ENCODE data around the gene ITM2C. TPM values are rescaled to one million over a fixed set of nuclear protein-coding genes. Genes with fewer than 3 reads are reported as not detected.

Gene ITM2C
- total RNA-seq, 1 experiment from 2014 or later, result 21.9 TPM

- Mint-ChIP-seq H3K4me1 (ENCODE audit: insufficient read depth, unreplicated experiment) (no peaks in the 10 kb centered on the region), H3K27ac (ENCODE audit: low read depth, unreplicated experiment) (no peak overlapping the region), H3K9me3 (ENCODE audit: unreplicated experiment) (no peaks in the 10 kb centered on the region), H3K4me3 (ENCODE audit: unreplicated experiment) (no peak overlapping the region), H3K27me3 (ENCODE audit: insufficient read depth, unreplicated experiment) (no peaks in the 10 kb centered on the region), H3K36me3 (ENCODE audit: insufficient read depth, unreplicated experiment) (no peaks in the 10 kb centered on the region)
- TF ChIP-seq, protein P1, sequence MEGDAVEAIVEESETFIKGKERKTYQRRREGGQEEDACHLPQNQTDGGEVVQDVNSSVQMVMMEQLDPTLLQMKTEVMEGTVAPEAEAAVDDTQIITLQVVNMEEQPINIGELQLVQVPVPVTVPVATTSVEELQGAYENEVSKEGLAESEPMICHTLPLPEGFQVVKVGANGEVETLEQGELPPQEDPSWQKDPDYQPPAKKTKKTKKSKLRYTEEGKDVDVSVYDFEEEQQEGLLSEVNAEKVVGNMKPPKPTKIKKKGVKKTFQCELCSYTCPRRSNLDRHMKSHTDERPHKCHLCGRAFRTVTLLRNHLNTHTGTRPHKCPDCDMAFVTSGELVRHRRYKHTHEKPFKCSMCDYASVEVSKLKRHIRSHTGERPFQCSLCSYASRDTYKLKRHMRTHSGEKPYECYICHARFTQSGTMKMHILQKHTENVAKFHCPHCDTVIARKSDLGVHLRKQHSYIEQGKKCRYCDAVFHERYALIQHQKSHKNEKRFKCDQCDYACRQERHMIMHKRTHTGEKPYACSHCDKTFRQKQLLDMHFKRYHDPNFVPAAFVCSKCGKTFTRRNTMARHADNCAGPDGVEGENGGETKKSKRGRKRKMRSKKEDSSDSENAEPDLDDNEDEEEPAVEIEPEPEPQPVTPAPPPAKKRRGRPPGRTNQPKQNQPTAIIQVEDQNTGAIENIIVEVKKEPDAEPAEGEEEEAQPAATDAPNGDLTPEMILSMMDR (IDR thresholded peaks at IDR 0.05; ENCODE audit: unreplicated experiment), result no peak
- BruUV-seq (replicated peaks), result no TSS peak
- ChIA-PET CTCF (interaction anchor here (0.8 kb wide), 1 partner anchor 11 kb away, joined by 4 read pairs; no protein-coding TSS in a partner anchor), POLR2A (no interaction called here)
- intact Hi-C loops (cut with micrococcal nuclease), result no loop called here
- DNase-seq (ENCODE audit: unreplicated experiment), result no peak
Measured at GRCh38 chr2:230891064-230891463, 26.3 kb downstream of the ITM2C start.

DNA sequence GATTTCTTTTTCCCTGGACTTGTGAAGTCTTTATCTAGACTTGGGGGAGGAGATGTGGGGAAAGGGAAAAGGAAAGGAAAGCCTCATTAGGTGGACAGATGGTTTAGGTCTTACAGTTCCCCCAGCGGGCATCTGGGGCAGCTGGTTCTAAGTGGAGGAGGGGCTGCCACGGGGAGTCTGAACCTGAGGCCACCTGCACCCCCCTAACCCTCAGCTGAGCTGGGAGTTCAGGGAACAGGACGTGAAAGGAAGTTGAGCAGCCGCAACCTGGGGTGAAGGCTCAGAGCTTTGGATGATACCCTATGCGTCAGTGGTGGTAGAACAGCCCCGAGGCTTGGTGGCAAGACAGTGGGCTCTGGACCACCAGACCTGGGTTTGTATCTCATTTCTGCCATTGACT lies 26.8 kb downstream of the ITM2C start:
- Mint-ChIP-seq H3K9me3 (ENCODE audit: unreplicated experiment) (no peaks in the 10 kb centered on the region), H3K4me1 (ENCODE audit: insufficient read depth, unreplicated experiment) (no peaks in the 10 kb centered on the region), H3K27ac (ENCODE audit: low read depth, unreplicated experiment) (no peak overlapping the region), H3K27me3 (ENCODE audit: insufficient read depth, unreplicated experiment) (no peaks in the 10 kb centered on the region), H3K4me3 (ENCODE audit: unreplicated experiment) (no peak overlapping the region), H3K36me3 (ENCODE audit: insufficient read depth, unreplicated experiment) (no peaks in the 10 kb centered on the region)
- BruUV-seq (replicated peaks), result no TSS peak
- DNase-seq (ENCODE audit: unreplicated experiment), result no peak
- intact Hi-C loops (cut with micrococcal nuclease), result no loop called here
- TF ChIP-seq, protein P1 (IDR thresholded peaks at IDR 0.05; ENCODE audit: unreplicated experiment), result no peak
- ChIA-PET POLR2A (no interaction called here), CTCF (interaction anchor here (0.8 kb wide), 1 partner anchor 11 kb away, joined by 4 read pairs; no protein-coding TSS in a partner anchor)

DNA sequence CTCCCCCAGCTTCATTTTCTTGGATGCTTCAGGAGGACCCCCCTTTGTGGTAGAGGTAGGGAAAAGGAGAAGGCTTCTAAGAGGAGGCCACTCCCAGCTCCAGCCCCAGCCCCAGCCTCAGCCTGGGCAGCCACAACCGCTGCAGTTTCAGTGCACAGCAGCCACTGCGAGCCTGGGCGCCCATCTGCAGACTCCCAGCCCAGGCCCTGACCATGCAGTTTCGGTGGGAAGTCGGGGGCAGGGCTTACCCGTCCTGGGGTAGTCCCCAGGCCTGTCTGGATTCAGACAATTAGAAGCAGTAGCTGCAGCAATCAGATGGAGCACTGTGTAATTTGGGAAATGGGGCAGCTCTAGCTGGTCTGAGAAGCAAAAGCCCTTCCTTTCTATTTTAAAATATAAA lies 28.6 kb downstream of the ITM2C start:
- intact Hi-C loops (cut with micrococcal nuclease), result no loop called here
- no TSS peak for BruUV-seq (replicated peaks)
- no peaks in the 10 kb centered on the region for H3K36me3 Mint-ChIP-seq (ENCODE audit: insufficient read depth, unreplicated experiment)
- H3K9me3 Mint-ChIP-seq (ENCODE audit: unreplicated experiment), result no peaks in the 10 kb centered on the region
- H3K27me3 Mint-ChIP-seq (ENCODE audit: insufficient read depth, unreplicated experiment), result no peaks in the 10 kb centered on the region
- CTCF ChIA-PET, result interaction anchor here (0.5 to 1.4 kb wide), 2 partner anchors 8 to 239 kb away, joined by 3 to 8 read pairs; no protein-coding TSS in a partner anchor
- TF ChIP-seq, protein P1 (IDR thresholded peaks at IDR 0.05; ENCODE audit: unreplicated experiment), result no peak
- no peak overlapping the region for H3K4me3 Mint-ChIP-seq (ENCODE audit: unreplicated experiment)
- H3K4me1 Mint-ChIP-seq (ENCODE audit: insufficient read depth, unreplicated experiment), result no peaks in the 10 kb centered on the region
- POLR2A ChIA-PET, result no interaction called here
- no peak overlapping the region for H3K27ac Mint-ChIP-seq (ENCODE audit: low read depth, unreplicated experiment)
- no peak for DNase-seq (ENCODE audit: unreplicated experiment)

GRCh38 chr2:230893841-230894781 lies 29.4 kb downstream of the ITM2C start:
- Mint-ChIP-seq H3K4me1 (ENCODE audit: insufficient read depth, unreplicated experiment) (no peaks in the 10 kb centered on the region), H3K36me3 (ENCODE audit: insufficient read depth, unreplicated experiment) (no peaks in the 10 kb centered on the region), H3K9me3 (ENCODE audit: unreplicated experiment) (no peaks in the 10 kb centered on the region), H3K27me3 (ENCODE audit: insufficient read depth, unreplicated experiment) (peaks cover 3% of the 10 kb centered on the region), H3K4me3 (ENCODE audit: unreplicated experiment) (no peak overlapping the region), H3K27ac (ENCODE audit: low read depth, unreplicated experiment) (no peak overlapping the region)
- ChIA-PET POLR2A (interaction anchor here (0.6 kb wide), 1 partner anchor 93 kb away, joined by 3 read pairs; no protein-coding TSS in a partner anchor), CTCF (interaction anchor here (0.5 kb wide), 2 partner anchors 135 to 240 kb away, joined by 3 to 4 read pairs; no protein-coding TSS in a partner anchor)
- DNase-seq (ENCODE audit: unreplicated experiment), result no peak
- intact Hi-C loops (cut with micrococcal nuclease), result no loop called here
- no TSS peak for BruUV-seq (replicated peaks)
- TF ChIP-seq, protein P1 (IDR thresholded peaks at IDR 0.05; ENCODE audit: unreplicated experiment), result no peak
